ENCODE results near the gene TNFRSF4.
"Not testable (repeated sequence)": the region's sequence is repeated elsewhere in the genome, so short reads cannot be mapped to it uniquely, and the experiment has no call there.

TNFRSF4 gene

DNA sequence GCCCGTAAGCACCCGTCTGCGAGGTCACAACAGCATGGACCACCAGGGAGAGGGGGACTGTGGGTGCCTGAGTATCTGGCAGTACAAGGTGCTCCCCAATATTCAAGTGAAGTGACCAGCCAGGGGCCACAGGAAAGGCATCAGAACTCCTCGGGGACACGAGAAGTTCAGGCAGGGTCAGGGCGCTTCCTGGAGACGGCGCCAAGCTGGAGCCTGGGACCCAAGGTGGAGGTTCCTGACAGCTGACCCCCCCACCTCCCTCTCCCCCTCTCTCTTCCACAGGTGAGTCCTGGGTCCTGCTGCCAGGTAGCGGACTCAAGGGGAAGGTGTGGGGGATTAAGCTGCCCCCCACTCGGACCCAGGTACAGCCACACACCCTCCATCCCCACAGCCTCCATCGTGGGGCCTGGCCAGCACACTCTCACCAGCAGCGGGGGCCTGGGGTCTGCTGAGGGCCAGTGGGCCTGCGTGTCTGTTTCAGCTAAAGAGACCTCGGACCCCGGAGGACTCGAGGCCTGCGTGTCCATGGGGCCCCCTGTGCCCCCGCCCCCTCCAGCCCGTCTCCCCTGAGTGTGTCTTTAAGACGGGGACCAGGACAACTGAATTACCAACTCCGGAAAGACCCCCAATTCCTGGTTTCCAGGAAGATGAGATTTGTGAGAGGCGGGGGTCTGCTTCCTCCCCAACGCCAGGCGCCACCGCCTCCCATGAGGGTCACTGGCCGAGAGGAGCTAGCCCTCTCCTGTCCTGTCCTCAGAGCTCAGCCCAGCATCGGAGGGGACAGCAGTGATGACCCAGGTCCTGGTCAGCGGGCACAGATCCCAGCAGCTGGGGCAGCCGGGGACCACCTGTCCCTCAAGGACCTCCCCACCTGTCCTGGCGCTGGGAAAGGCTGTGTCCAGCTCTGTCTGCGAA, 13.7 kb downstream of the TNFRSF4 start:
- no peak for DNase-seq

DNA sequence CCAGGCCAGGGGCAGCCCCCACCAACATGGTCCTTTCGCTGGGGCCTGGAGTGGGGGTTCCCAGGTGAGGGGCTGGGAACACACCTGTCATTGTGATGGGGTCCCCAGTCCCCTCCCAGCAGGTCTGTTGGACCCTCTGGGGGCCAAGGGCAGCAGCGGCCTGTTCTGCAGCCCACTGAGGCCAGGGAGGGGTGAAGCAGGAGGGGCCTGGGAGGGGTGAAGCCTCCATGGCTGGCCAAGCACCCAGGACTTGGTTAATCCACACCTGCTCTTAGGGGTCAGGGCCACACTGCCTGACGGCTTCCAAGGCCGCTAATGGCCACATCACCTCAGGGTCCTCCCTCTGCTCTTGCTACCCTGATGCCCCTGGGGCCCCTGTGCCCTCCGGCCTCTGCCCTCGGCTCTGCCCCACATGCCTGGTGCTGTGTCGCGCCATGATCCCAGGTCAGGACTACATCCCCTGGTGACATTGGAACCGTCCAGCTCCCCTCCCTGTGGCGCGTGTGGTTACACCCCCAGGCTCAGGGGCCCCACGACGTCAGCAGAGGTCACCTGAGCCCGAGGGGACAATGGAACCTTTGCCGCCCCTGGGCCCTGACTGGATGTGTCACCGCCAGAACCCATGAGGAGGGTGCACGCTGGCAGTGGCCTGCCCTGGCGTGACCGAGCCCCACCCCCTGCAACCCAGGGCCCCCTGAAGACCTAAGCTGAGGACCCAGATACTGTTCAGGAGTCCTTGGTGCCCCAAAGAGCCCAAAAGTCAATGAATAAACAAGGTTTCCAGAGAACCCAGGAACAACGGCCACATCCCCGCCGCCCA, 14.6 kb downstream of the TNFRSF4 start:
- DNase-seq, result no peak

DNA sequence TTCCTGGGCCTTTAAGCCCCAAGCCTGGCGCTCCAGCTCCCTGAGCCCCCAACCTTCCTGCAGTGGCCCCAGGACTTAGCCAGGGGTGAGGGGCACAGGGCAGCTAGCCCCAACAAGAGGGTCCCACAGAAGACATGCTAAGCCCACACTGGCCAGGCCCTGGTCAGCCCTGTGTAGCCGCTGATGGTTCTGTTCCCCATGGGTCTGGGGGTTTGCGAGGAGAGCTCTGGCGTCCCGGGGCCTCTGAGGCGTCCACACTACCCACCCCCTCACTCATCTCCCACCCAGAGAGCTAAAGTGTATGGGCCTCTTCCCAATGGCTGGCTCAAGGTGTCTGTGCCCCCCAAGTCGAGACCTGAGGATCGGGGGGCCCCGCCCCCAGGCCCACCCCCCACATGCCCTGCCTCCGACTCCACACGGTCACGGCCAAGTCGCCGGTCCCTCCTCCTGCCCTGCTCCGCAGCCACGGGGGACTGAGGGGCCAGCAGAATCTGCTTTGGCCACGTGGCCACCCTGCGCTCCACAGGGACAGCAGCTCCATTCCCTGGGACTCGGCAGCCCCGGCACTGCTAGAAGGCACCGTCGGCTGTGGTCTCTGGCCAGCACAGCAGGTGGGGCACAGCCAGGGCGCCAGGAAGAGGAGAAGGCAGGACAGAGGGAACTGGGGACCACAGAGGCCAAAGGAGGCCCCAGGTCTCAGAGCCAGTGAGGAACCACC, 15.4 kb downstream of the TNFRSF4 start:
- DNase-seq, result no peak

DNA sequence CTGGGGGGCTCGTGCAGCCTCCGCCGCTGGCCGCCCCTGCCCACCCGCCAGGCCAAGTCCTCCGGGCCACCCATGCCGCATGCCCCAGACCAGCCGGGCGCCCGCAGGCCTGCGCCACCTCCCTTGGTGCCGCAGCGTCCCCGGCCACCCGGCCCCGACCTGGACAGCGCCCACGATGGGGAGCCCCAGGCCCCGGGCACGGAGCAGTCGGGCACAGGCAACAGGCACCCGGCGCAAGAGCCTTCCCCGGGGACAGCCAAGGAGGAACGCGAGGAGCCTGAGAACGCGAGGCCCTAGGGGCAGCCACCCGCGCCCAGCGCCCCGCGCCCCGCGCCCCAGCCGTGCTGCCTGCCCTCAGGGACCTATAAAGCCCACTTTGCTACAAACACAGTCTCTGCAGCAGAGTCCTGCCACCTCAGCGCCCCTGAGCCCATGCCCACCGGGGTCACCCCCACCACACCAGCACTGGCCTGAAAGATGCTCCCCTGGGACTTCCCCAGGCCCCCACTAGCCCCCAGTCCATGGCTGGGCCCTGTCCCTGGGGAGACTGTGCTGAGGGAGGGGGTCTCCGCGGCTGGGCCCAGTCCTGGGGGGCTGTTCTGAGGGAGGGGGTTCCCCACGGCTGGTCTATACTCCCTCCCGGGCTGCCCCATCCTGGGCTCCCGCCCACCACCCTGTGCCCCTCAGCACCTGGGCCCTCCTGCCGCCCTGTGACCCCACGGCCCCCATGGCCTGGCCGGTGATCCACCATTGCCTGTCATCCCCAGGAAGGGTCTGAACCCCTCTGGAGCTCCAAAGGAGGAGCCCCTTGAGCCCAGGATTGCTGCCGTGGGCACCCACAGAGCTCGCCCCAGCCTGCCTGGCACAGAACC, 16.2 kb downstream of the TNFRSF4 start:
- DNase-seq, result no peak

DNA sequence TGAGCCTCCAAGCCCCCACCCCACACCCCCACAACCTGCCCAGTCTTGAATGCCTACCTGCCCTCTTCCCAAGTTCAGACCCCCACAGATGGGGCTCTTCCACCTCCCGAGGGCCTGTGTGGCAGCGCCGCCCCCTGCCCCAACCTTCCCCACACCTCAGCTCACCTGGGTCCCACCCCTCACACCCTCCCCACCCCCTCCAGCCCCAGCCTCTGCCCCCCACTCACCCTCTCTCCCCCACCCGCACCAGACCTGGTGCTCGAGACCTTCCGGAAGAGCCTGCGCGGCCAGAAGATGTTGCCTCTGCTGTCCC, 16.8 kb downstream of the TNFRSF4 start:
- DNase-seq, result no peak

DNA sequence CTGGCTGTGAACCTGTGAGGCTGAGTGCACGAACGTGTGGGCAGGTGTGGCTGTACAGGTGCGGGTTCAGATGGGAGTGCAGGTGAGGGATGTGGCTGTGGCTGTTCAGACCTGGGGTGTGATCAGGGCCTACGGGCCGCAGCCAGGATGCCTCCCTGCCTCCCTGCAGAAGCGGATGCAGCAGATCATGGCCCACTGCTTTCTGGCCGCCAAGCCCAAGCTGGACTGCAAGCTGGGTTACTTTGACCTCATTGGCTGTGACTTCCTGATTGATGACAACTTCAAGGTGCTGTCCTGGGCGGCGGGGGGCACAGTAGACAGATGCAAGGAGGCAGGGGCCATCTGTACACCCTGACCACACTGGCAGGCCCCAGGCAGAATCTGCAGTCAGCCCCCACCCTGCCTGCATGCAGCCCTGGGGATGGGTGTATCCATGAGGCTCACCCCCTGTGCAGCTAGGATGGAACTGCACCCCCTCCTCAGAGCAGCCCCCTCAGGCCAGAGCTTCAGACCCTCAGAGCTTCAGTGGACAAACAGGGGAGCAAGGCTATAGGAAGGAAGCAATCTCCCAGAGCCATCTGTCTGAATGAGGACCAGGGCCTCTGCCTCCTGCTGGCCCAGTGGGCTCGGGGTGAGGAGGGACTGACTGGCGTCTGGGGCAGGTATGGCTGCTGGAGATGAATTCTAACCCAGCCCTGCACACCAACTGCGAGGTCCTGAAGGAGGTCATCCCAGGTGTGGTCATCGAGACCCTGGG, 17.3 kb downstream of the TNFRSF4 start:
- DNase-seq, result no peak

DNA sequence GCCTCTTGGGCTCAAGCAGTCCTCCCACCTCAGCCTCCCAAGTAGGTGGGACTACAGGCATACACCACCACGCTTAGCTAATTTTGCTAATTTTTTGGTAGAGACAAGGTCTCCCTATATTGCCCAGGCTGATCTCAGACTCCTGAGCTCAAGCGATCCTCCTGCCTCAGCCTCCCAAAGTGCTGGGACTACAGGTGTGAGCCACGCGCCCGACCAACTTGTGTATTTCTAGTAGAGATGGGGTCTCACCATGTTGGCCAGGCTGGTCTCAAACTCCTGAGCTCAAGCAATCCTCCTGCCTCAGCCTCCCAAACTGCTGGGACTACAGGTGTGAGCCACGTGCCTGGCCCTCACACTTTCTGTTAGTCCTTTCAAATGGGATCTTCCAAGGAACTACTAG, 18.2 kb downstream of the TNFRSF4 start:
- not testable (repeated sequence) for DNase-seq

DNA sequence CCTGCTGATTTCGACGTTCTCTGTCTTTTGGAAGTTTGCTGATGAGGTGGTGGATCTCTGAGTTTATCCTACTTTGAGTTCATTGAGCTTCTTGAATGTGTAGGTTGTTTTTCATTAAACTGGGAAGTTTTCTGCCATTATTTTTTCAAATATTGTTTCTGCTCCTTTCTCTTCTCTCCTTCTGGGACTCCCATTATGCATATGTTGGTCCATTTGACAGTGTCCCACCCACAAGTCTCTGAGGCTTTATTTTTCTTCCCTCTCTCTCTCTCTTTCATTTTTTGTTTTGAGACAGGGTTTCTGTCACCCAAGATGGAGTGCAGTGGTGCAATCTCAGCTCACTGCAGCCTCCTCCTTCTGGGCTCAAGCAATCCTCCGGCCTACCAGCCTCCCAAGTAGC, 19.2 kb downstream of the TNFRSF4 start:
- DNase-seq, result no peak

DNA sequence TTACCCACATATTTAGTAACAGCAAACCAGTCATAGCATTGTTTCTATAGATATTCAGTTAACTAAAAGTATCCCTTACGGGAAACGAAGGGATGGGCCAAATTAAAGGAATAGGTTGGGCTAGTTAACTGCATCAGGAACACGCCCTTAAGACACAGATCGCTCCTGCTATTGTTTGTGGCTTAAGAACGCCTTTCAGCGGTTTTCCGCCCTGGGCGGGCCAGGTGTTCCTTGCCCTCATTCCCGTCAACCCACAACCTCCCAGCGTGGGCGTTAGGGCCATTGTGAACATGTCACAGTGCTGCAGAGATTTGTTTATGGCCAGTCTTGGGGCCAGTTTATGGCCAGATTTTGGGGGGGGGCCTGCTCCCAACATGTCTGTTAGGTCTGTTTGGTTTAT, 22.2 kb downstream of the TNFRSF4 start:
- DNase-seq, result no peak

DNA sequence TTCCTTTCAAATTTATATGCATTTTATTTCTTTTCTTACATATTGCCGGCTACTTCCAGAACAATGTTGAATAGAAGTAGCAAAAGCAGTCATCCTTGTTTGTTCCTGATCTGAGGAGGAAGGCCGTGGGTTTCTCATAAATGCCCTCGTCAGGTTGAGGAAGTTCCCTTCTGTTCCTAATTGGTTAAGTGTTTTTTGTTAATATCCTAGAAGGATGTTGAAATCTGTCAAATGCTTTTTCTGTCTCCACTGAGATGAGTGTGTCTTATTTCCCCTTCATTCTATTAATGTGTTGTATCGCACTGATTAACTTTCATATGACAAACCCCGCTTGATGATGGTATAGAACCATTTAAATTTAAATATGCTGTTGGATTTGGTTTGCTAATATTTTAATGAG, 24.8 kb downstream of the TNFRSF4 start:
- DNase-seq, result no peak

DNA sequence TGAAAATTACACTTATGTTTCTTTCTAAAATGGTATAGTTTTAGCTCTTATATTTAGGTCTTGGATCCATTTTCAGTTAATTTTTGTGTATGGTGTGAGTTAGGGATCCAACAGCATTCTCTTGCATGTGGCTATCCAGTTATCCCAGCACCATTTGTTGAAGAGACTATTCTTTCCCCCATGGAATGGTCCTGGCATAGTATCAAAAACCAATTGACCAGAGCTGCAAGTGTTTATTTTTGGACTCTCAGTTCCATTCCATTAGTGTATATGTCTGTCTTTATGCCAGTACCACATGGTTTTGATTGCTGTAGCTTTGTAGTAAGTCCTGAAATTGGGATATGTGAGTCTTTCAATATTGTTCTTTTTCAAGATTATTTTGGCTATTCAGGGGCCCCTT, 26.0 kb downstream of the TNFRSF4 start:
- no peak for DNase-seq

DNA sequence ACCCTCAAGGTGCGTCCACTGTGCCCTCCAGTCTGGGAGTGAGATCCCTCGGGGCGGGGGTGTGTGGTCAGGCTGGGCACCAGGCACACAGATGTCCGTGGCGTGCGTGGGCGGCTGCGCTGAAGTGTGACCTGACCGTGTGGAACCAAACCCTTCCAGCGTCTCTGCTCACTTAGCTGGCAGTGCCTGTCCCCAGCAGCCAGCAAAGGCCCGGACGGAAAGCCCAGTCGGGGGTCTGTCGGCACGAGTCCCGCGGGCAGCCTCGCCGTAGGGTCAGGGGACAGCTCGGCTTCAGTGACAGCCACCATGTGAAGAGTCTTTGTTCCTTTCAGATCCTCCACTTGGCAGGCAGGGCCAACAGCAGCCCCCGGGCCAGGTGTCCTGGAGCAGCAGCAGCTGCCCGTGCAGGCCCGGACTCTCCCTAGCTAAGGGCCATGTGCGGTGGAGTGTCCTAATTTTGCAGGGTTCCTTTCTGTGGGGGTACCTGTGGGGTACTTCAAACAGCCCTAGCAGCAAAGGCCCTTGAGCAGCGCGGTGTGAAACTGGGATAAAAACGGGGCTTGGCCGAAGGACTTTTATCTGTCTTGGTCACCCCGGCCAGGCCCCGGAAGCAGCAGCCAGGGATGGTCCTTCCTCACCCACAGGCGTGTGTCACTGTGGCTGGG, 28.7 kb downstream of the TNFRSF4 start:
- no peak for DNase-seq

DNA sequence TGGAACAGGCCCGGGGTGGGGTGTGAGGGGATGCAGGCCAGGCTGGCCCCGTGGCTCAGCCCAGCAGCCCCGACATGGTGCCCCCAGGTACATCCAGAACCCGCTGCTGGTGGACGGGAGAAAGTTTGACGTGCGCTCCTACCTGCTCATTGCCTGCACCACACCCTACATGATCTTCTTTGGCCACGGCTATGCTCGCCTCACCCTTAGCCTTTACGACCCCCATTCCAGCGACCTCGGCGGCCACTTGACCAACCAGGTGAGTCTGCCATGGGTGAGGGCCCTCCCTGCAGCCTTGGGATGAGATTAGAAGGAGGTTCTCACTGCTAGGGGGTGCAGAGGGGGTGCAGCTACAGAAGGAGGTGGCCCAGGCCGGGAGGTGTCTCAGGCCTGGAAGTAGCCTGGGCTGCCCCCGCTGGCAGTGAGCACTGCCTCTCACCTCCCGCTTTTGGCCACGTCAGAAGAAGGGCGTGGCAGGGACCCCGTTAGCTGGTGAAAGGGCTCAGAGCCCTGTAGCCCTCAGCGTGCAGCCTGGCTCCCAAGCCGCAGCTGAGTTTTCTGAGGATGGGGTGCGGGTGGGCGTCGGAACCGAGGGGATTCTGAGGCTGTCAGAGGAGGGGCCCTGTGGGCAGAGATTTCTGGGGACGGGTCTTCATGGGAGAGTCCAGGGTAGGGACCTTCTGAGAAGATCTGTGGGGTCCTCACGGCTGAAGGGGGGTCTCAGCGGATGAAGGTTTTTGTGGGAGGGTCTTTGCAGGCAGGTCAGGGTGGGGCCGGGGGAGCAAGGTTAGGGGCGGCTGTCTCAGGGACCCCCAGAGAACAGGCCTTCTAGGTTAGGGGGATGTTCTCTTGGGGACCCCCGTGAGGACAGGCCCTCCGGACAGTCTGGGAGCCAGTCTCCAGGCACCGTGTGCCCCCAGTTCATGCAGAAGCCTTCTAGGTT, 29.8 kb downstream of the TNFRSF4 start:
- no peak for DNase-seq

DNA sequence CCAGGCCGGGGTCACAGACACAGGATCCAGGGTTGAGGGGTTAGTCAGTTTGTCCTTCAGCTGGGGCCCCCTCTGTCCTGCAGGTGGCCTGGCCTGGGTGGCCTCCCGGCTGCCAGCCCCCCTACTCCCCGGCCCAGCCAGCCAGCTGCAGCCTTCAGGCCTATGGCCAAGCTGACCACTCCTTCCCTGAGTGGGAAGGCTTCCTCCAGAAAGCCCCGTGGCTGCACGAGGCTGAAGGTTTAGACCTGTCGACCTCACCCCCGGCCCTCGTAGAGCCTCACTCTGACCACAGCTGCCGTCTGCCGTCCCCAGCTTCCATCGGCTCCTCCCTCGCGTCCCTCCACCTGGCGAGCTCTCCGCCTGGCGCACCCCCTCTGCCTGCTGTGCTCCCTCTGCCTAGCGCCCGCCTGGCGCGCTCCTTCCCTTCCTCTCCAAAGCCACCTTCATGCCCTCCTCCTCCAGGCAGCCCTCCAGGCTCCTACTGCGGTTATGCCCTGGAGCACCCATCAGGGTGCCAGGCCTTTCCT, 30.7 kb downstream of the TNFRSF4 start:
- DNase-seq, result no peak

DNA sequence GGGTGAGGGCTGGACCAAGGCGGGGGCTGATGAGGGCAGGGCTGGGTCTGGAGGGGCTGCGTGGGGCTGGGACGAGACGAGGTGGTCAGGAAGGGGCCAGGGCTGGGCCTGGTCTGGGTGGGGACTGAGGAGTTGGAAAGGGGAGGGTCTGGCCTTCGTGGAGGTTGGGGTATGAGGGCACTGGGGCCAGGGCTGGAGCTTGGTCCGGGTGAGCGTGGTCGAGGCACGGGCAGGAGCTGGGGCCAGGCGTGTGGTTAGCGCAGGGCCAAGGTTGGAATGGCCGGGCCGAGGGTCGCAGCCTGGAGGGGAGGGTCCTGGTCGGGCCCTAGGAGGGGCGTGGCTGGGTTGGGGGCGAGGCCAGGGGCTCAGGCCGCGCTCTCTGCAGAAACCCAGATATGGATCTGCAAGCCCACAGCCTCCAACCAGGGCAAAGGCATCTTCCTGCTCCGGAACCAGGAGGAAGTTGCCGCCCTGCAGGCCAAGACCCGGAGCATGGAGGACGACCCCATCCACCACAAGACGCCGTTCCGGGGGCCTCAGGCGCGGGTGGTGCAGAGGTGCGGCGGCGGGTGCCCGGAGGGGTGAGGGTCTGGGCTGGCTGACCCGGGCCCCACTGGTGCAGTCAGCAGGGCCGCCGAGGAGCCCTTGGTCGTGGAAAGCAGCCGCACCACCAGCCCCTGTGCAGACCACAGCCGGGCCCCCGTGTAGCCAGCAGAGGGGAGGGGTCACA, 31.3 kb downstream of the TNFRSF4 start:
- no peak for DNase-seq

DNA sequence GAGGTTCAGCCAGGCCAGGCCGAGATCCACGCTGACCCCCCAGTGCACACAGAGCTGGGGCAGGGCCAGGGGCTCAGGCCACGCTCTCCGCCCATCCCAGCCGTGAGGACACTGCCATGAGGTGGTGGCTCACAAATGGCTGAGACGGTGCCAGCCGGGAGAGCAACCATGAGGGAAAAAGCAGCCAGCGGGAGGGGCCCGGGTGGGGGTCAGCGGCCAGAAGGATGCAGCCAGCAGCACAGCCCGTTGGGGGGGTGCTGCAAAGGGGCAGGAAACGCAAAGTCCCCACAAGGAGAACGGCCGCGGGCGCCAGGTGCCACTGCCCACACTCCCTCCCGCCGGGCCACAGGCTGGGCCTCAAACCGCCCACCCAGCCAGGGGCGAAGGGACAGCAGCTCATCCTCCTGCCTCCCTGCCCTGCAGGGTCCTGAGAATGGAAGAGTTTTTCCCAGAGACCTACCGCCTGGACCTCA, 32.0 kb downstream of the TNFRSF4 start:
- DNase-seq, result no peak

DNA sequence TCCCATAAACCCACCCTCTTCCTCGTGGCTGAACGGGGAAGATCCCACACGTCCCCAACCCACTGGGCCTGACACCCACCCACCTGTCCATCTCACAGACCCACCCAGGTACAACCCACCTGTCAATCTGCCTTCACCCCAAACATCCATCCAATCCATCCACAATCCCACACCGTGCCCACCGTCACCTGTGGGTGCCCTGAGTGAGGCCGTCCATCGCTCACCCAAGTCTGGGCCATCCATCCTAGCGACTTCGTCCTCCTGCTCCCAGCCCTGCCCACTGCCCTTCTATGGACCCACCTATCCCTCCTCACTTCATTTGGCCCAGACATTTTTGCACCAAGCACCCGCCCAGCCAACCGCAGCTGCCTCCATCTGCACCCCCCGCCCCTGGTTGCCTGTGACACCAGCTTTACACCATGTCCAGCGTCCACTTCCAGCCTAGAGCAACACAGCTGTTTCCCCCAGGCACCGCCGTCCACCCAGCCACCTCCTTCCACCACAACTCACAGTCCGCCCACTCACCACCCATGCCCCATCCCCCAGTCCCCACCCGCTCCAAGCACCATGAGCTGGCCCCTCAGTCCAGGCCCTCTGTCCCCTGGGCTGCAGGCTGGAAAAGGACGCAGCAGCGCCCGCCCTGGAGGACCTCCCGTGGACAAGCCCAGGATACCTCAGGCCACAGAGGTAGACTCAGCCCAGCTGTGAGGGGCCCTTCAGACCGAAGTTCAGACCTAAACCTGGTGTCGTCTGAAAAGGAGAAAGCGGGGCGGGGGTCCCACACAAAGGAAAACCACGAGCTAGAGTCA, 32.6 kb downstream of the TNFRSF4 start:
- DNase-seq, result no peak

Data from NCI-H2081 treated with DMSO at 0.1 percent for 48 hours (cell line).